Parathyroid adenoma (tissue), 2 donors: ENCODE results near the gene ZNF273.

Source experiments
- H2AFZ ChIP-seq: fragments of 300-600 bp; sonication (generic); one replicate; pipeline ENCODE4 v1.7.0; 2017; ENCODE audit warnings: antibody characterized with exemption, mild to moderate bottlenecking
- H3K27ac ChIP-seq: fragments of 300-600 bp; sonication (generic); one replicate; pipeline ENCODE4 v1.7.0; 2017
- H3K27me3 ChIP-seq: fragments of 300-600 bp; sonication (generic); one replicate; pipeline ENCODE4 v1.7.0; 2017; ENCODE audit warnings: low read length; ENCODE audit not compliant: control insufficient read depth, insufficient read depth
- H3K36me3 ChIP-seq: fragments of 300-600 bp; sonication (generic); one replicate; pipeline ENCODE4 v1.7.0; 2017; ENCODE audit warnings: low read length; ENCODE audit not compliant: control insufficient read depth, insufficient read depth
- H3K4me1 ChIP-seq: fragments of 300-600 bp; sonication (generic); one replicate; pipeline ENCODE4 v1.7.0; 2017; ENCODE audit warnings: control low read depth
- H3K4me2 ChIP-seq: fragments of 300-600 bp; sonication (generic); one replicate; pipeline ENCODE4 v1.7.0; 2017; ENCODE audit warnings: low read length
- H3K4me3 ChIP-seq: fragments of 300-600 bp; sonication (generic); one replicate; pipeline ENCODE4 v1.7.0; 2017; ENCODE audit warnings: low read depth, low read length
- H3K79me2 ChIP-seq: fragments of 300-600 bp; sonication (generic); one replicate; pipeline ENCODE4 v1.7.0; 2017; ENCODE audit warnings: control low read depth
- H3K9ac ChIP-seq: fragments of 300-600 bp; sonication (generic); one replicate; pipeline ENCODE4 v1.7.0; 2017; ENCODE audit warnings: mild to moderate bottlenecking
- H3K9me3 ChIP-seq: fragments of 300-600 bp; sonication (generic); one replicate; pipeline ENCODE4 v1.7.0; 2017; ENCODE audit warnings: low read length; ENCODE audit not compliant: control insufficient read depth
- CTCF ChIP-seq: fragments of 300-600 bp; sonication (generic); IDR thresholded peaks from one replicate; pipeline ENCODE4 v1.7.0; 2017; ENCODE audit warnings: antibody characterized with exemption, mild to moderate bottlenecking
- donor health status: primary hyperparathyroidism.

ZNF273 gene

GRCh38 chr7:64875658-64876406 lies 27.2 kb upstream of the ZNF273 start:
- Histone ChIP-seq H3K4me3 (no peak overlapping the region), H3K9me3 (no peaks in the 10 kb centered on the region), H3K27me3 (no peaks in the 10 kb centered on the region), H3K79me2 (no peaks in the 10 kb centered on the region), H2AFZ (no peak overlapping the region), H3K36me3 (no peaks in the 10 kb centered on the region), H3K27ac (no peak overlapping the region), H3K4me1 (no peaks in the 10 kb centered on the region), H3K9ac (no peak overlapping the region), H3K4me2 (no peak overlapping the region)
- no peak for TF ChIP-seq CTCF

GRCh38 chr7:64876792-64877713 lies 26.0 kb upstream of the ZNF273 start:
- H3K4me2 ChIP-seq, result peak overlapping the region; percentile 68
- no peaks in the 10 kb centered on the region for H3K9me3 ChIP-seq

GRCh38 chr7:64877714-64878610 lies 25.1 kb upstream of the ZNF273 start:
- TF ChIP-seq CTCF, result no peak
- Histone ChIP-seq H3K4me2 (peak overlapping the region; percentile 68), H2AFZ (no peak overlapping the region), H3K27me3 (no peaks in the 10 kb centered on the region), H3K9me3 (no peaks in the 10 kb centered on the region), H3K27ac (no peak overlapping the region), H3K79me2 (no peaks in the 10 kb centered on the region), H3K36me3 (no peaks in the 10 kb centered on the region), H3K4me3 (peak overlapping the region; percentile 49), H3K9ac (no peak overlapping the region), H3K4me1 (no peaks in the 10 kb centered on the region)

More at GRCh38 chr7:64876792-64877713, 26.0 kb upstream of the ZNF273 start:
- H3K9ac ChIP-seq, result no peak overlapping the region
- TF ChIP-seq CTCF, result no peak
- H3K36me3 ChIP-seq, result no peaks in the 10 kb centered on the region
- H3K27ac ChIP-seq, result no peak overlapping the region
- peak overlapping the region; percentile 49 for H3K4me3 ChIP-seq
- no peaks in the 10 kb centered on the region for H3K4me1 ChIP-seq
- no peaks in the 10 kb centered on the region for H3K79me2 ChIP-seq
- no peaks in the 10 kb centered on the region for H3K27me3 ChIP-seq
- H2AFZ ChIP-seq, result no peak overlapping the region

GRCh38 chr7:64878684-64879083 lies 24.4 kb upstream of the ZNF273 start:
- no peak for TF ChIP-seq CTCF
- no peak overlapping the region for H2AFZ ChIP-seq
- H3K4me1 ChIP-seq, result no peaks in the 10 kb centered on the region
- H3K4me3 ChIP-seq, result no peak overlapping the region
- no peaks in the 10 kb centered on the region for H3K9me3 ChIP-seq
- no peaks in the 10 kb centered on the region for H3K27me3 ChIP-seq
- H3K79me2 ChIP-seq, result no peaks in the 10 kb centered on the region
- H3K36me3 ChIP-seq, result no peaks in the 10 kb centered on the region
- no peak overlapping the region for H3K4me2 ChIP-seq
- no peak overlapping the region for H3K9ac ChIP-seq
- H3K27ac ChIP-seq, result no peak overlapping the region
